ENCODE measurements around the gene TAP2.
"Not testable (repeated sequence)": the region's sequence is repeated elsewhere in the genome, so short reads cannot be mapped to it uniquely, and the experiment has no call there.

TAP2 gene

DNA sequence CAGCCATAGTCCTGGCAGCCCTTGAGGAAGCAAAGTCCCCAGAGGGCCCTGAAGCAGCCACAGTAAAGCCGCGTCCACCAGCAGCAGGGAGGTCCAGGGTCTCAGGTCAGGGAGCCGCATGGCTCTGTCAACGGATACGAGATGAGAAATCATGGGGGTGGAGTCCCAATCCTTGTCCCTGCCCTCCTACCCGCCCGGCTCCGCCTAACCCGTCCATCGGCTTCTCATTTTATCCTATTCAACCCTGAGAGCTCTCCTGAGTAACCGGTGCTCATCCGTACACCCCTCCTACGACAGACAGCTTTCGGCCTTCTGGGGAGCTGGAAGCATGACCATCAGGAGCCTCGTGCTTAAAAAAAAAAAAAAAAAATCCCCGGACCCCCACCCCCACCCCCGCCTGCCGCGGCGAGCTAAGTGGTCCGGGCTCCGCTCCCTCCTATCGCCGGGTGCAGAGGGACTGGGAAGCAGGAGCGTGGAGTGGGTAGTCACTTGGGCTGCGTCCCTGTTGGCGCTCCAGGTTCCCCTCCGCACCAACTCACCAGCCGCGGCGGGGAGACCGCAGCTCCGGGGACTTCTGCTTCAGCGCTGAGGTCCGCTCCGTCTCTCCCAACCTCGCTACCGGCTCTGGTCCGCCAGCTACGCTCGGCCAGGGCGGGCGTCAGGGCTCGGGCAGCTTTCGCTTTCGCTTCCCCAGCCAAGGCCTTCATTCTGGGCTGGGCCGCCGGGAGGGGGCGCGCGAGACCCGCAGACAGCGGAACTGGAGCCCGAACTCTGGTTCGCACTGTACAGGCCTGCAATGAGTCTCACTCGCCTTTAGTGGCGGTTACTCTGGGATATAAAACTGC is at the start of gene TAP2:
TAP2 (minus strand) TSS at position 626 of the 845 bp plus-strand sequence; CDS start at position 120, 506 bp downstream.
- DNase-seq, result peak; percentile 87

GRCh38 chr6:32887616-32888015 is 49.1 kb upstream of the TAP2 start:
- no peak for DNase-seq

GRCh38 chr6:32886681-32887383 is 48.3 kb upstream of the TAP2 start:
- peak; percentile 21 for DNase-seq

DNA sequence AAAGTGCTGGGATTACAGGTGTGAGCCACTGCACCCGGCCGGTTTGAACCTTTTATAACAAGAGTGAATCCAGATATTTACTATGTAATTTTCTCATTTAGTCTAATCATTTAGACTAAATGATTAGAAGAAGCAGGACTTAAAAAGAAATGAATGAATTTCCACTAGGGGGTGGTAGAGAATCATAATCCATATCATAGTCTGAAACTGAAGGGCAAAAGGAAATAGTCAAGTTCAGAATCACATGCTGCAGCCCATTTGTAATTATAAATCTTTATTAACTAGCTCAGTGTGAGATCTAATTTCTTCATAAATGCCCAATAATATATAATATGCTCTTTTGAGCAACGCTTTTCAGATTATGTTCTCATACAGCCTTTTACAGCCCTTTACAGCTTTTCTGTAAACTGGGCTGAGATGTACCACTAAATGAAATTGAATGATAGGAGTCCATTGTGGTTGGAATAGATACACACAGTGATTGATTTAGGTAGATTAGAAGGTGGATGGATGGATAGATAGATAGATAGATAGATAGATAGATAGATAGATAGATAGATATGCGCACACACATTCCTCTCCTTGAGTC is 47.3 kb upstream of the TAP2 start:
- peak; percentile 75 for DNase-seq

DNA sequence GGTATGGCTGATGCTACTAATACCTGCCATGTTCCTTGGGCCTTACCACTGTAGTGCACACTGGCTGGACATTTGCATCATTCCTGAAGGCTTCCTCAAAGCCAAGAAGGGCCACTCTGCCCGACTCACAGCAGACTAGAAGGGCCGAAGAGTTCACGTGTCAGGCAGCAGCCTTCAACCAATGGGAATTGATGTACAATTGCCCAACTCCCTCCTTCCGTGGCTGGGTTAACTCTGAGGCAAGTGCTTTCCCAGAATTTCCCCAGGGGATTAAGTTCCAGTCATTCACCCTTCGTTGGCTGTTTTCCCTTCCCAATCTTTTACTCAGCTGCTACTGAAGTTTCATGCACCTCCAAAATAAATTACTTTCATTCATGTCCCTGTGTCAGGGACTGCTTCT is 45.2 kb upstream of the TAP2 start:
- no peak for DNase-seq

GRCh38 chr6:32882879-32883250 is 44.3 kb upstream of the TAP2 start:
- DNase-seq, result no peak

GRCh38 chr6:32880962-32881361 is 42.4 kb upstream of the TAP2 start:
- not testable (repeated sequence) for DNase-seq

DNA sequence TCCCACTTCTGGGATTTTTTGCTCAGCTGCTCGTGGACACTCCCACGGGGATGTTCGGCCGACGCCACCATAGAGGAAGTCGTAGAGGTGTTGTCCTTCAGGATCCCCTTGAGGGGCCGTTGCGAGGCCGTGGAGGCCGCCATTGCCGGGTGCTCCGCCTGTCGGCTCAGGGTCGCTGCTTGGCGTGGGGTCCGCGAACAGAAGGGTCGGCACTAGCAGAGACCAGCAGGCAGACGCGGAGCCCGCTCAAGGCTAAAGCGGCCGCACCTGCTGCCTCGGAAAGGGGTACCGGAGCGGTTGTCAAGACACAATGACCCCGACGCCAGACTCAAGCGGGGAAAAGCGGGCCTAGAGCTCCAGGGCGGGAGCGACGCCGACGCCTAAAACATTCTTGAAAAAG is 41.2 kb upstream of the TAP2 start:
- DNase-seq, result no peak

- no peak for DNase-seq
These were observed 38.1 kb upstream of the TAP2 start for GRCh38 chr6:32876603-32877002.

DNA sequence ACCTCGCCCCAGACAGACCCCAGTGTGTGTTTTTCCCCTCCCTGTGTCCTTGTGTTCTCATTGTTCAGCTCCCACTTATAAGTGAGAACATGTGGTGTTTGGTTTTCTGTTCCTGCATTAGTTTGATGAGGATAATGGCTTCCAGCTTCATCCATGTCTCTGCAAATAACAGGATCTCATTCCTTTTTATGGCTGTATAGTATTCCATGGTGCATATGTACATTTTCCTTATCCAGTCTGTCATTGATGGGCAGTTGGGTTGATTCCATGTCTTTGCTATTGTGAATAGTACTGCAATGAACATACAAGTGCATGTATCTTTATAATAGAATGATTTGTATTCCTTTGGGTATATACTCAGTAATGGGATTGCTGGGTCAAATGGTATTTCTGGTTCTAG is 35.4 kb upstream of the TAP2 start:
- DNase-seq, result not testable (repeated sequence)

- peak; percentile 59 for DNase-seq
These were observed 29.8 kb upstream of the TAP2 start for GRCh38 chr6:32868257-32868788.

GRCh38 chr6:32867554-32868256 is 29.2 kb upstream of the TAP2 start:
- no peak for DNase-seq

DNA sequence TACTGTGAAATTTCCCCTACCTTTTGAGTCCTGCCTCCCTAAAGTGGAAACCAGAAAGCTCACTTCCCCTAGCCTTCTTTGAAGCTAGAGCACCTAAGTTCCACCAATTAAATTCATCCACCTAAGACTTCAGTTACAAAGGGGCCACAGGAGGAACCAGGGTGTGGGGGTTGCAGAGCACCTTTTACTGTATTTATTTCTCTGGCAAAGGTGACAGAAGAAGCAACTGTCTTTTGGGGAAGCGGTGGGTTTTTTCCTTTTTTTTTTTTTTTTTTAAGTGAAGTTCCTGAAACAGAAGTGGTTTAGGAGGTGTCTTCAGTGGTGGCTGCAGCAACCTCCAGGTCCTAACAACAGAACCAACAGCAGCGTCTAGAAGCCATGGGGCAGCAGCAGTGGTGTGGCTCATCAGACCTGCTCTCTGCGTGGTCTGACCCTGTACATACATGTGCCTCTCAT is 28.5 kb upstream of the TAP2 start:
- DNase-seq, result no peak

- DNase-seq, result peak; percentile 2
These were observed 27.3 kb upstream of the TAP2 start for GRCh38 chr6:32865724-32866443.

DNA sequence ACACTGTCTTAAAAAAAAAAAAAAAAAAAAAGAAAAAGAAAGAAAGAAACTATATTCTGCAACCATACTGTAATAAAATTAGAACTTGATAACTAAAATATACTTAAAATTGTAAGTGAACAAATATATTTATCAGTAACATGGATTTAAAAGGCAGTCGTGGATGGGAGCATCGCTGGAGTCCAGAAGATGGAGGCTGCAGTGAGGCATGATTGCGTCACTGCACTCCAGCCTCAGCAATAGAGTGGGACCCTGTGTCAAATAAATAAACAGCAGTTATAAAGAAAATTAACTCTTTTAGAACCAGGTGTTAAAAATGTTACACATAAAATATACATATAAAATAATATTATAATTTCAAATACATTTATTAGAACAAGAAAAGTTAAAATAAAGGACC is 24.2 kb upstream of the TAP2 start:
- no peak for DNase-seq

DNA sequence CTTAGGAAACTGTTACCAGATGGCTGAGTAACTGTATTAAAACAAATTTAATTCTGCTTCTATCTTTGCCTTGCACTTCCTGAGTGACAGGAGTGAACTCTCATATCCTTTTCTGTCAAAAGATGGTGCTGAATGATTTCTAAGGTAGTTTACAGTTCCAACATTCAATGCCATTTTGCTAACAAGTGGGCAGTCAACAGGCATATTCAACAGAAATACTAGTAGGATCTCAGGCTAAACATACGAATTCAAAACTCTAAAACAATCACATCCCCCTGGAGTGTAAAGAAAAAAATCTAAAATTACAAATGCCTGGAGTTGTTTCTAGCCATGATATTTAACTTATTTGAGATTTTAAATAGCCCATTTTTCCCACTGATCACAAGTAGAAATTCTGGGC is 22.1 kb upstream of the TAP2 start:
- DNase-seq, result no peak

DNA sequence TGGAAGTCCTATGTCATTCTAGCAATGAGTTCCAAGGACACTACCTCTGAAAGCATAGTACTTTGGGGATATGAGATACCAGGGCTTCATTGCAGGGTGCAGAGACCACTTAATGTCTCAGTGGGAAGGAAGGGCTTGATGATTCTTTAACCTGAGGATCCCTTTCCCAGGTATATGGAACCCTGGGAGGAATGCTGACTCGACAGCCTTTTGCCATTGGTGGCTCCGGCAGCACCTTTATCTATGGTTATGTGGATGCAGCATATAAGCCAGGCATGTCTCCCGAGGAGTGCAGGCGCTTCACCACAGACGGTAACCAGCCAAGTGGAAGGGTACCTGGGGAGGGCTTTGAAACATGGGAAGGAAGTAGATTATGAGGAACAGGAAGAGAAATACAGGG is 19.7 kb upstream of the TAP2 start:
- DNase-seq, result no peak

DNA sequence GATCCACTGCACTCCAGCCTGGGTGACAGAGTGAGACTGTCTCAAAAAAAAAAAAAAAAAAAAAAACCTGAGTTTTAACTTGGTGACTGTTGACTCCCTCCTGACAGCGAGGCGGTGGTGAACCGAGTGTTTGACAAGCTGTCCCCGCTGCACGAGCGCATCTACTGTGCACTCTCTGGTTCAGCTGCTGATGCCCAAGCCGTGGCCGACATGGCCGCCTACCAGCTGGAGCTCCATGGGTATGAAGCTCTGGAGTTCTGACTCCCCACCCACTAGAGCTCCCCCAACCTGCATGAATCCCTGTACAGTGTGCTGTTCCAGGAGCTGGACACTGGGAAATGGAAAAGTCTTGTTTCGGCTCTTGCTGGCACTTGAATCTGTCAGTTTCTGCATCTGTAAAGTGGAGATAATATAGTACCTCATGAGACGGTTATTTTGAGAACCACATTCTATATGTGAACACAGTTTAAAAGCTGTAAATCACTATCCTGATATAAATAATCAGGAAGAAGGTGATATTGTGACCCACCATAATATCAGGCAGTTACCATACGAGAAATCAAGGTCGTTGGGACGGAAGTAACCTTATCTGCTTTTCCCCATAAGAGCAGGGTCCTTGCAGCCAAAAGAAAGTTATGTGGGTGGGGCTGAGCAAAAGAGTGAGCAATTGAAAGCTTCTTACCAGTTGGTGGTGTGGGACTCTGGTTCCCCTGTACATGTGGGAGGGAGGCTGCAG is 18.8 kb upstream of the TAP2 start:
- no peak for DNase-seq

DNA sequence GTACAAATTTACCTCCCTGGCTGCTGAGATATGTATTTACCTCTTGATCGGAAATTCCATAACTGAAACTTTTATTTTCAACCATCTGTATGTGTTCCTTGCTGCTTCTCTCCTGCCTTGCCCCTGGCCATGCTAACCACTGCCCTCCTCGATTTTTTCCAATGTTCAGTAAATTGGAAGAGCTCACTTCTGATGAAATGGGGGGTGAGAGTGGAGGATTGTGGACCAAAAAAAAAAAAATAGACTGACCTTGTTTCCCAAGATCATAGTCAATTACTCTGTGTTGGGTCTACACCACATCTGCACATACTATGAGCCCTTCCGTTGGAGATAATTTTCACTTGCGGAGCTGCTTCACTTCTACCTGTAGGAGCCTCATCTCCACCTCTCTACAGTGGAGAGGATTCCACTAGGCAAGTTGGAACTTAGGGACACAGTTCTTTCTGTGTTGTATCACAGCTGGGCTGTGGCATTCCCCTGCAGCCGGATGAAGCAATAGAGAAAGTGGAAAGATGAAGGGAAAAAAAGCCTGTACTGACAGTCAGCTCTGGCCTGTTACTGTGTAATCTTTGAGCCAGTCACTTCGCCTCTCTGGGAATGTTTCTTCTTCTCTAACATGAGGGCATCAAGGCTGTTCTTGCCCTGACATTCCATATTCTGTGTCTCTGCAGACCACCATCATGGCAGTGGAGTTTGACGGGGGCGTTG is 17.1 kb upstream of the TAP2 start:
- DNase-seq, result no peak

GRCh38 chr6:32854376-32855178 is 16.0 kb upstream of the TAP2 start:
- DNase-seq, result no peak
